Type B pancreatic cell (in vitro differentiated cells): ENCODE data around the gene SH3GL2. TPM values are rescaled to one million over a fixed set of nuclear protein-coding genes. Genes with fewer than 3 reads are reported as not detected.

ENCODE experiments used
- DNase-seq: peaks from one replicate; pipeline ENCODE4 v3.0.0; 2021; ENCODE audit warnings: mixed read lengths; ENCODE audit not compliant: unreplicated experiment; ENCODE audit errors: extremely low spot score
- H3K27ac Mint-ChIP-seq: 2 replicates; pipeline ENCODE4 v1.8.0; 2021; ENCODE audit warnings: mild to moderate bottlenecking, mixed read lengths
- H3K27me3 Mint-ChIP-seq: 2 replicates; pipeline ENCODE4 v1.8.0; 2021; ENCODE audit warnings: mixed read lengths
- H3K36me3 Mint-ChIP-seq: 2 replicates; pipeline ENCODE4 v1.8.0; 2021; ENCODE audit warnings: mixed read lengths
- H3K4me1 Mint-ChIP-seq: one replicate; pipeline ENCODE4 v1.8.0; 2021; ENCODE audit warnings: mixed read lengths; ENCODE audit not compliant: unreplicated experiment
- H3K4me3 Mint-ChIP-seq: 2 replicates; pipeline ENCODE4 v1.8.0; 2021; ENCODE audit warnings: mild to moderate bottlenecking, mixed read lengths
- H3K9me3 Mint-ChIP-seq: 2 replicates; pipeline ENCODE4 v1.8.0; 2021; ENCODE audit warnings: mixed read lengths
- total RNA-seq: library from RNA; stranded (reverse); gene quantifications from 2 replicates; pipeline ENCODE4 v1.2.1, GENCODE V29; 2021; ENCODE audit warnings: low replicate concordance
- TF ChIP-seq, protein P1 (sequence below): fragments of 200-600 bp; sonication (generic); conservative IDR thresholded peaks from 2 replicates; pipeline ENCODE4 v1.5.0; 2021; ENCODE audit warnings: antibody characterized with exemption, mild to moderate bottlenecking

SH3GL2 gene
- total RNA-seq, 1 donor from 2014 or later = 7.6 TPM

DNA sequence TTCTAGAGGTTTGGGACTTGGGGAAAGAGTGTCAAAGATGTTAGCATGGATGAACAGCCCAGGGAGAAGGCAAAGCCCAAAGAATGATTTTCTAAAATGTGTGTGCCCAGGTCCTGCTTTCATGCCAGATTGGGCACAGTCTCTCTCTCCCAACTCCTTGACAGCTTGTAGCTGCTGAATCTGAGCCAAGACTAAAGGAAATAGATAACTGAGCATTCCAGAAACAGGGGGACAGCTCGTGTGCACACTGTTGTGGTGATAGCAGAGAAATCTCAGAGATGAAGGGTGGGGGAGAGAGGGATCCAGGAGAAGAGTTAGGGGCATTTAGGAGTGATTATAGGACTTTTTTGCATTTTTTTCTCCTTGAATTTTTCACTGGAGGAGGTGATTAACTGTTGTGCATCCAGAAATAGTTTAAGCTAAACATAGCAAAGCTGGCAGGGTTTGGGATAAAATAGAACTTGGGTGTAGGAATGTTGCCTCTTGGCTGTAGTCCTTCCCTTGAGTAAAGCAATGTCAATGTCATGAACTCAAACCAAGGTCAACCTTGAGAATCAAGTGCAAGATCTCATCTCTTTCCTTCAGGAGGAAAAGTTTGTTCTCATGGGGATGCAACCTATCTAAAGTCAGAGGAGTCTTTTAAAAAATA is 245.9 kb downstream of the SH3GL2 start:
- H3K4me1 Mint-ChIP-seq = peaks cover 9% of the 10 kb centered on the region
- H3K4me3 Mint-ChIP-seq = no peak overlapping the region
- no peaks in the 10 kb centered on the region for H3K36me3 Mint-ChIP-seq
- peaks cover 3% of the 10 kb centered on the region for H3K27me3 Mint-ChIP-seq
- no peak overlapping the region for H3K27ac Mint-ChIP-seq
- H3K9me3 Mint-ChIP-seq = no peaks in the 10 kb centered on the region
- TF ChIP-seq, protein P1, sequence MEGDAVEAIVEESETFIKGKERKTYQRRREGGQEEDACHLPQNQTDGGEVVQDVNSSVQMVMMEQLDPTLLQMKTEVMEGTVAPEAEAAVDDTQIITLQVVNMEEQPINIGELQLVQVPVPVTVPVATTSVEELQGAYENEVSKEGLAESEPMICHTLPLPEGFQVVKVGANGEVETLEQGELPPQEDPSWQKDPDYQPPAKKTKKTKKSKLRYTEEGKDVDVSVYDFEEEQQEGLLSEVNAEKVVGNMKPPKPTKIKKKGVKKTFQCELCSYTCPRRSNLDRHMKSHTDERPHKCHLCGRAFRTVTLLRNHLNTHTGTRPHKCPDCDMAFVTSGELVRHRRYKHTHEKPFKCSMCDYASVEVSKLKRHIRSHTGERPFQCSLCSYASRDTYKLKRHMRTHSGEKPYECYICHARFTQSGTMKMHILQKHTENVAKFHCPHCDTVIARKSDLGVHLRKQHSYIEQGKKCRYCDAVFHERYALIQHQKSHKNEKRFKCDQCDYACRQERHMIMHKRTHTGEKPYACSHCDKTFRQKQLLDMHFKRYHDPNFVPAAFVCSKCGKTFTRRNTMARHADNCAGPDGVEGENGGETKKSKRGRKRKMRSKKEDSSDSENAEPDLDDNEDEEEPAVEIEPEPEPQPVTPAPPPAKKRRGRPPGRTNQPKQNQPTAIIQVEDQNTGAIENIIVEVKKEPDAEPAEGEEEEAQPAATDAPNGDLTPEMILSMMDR = no peak
- no peak for DNase-seq

DNA sequence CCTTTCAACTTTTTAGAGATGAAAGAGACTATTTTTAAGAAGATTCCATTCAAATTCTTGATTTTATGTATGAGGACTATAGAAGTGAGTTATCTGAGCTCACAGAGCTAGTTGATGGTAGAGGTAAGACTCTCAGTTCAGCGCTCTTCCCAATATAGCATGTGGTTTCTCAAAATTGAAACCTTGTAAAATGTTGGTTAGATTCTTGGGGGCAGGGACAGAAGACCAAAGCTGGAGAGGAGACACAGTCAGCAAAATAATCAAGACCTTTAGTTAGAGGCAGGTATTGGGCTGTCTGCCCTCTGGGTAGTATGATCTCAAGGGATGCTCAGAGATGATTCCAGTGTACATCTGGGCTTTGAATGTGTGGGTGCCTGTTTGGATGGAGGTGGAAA is 246.4 kb downstream of the SH3GL2 start:
- no peak for DNase-seq
- Mint-ChIP-seq H3K27ac (no peak overlapping the region), H3K4me1 (peaks cover 9% of the 10 kb centered on the region), H3K27me3 (peaks cover 3% of the 10 kb centered on the region), H3K4me3 (no peak overlapping the region), H3K9me3 (no peaks in the 10 kb centered on the region), H3K36me3 (no peaks in the 10 kb centered on the region)
- TF ChIP-seq, protein P1 = no peak

DNA sequence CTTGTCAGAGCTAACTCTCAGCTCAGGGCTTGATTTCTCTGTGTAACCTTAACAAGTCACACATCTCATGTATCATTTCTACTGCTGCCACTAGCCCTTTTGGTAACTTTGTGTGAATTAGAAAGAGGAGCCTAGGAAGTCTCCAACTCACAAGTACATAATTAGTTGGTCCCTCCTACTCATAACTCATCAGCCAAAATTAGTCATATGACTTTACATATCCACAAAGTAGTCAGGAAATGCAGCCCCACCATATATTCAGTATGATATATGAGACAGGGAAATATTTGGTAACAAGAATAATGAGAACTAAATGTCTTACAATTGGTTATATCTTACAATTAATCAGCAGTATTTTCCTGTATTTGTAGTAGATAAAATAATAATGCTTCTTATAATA is 250.2 kb downstream of the SH3GL2 start:
- no peaks in the 10 kb centered on the region for H3K9me3 Mint-ChIP-seq
- H3K27ac Mint-ChIP-seq = no peak overlapping the region
- DNase-seq = no peak
- H3K36me3 Mint-ChIP-seq = no peaks in the 10 kb centered on the region
- peaks cover 9% of the 10 kb centered on the region for H3K4me1 Mint-ChIP-seq
- no peak overlapping the region for H3K4me3 Mint-ChIP-seq
- peaks cover 4% of the 10 kb centered on the region for H3K27me3 Mint-ChIP-seq
- TF ChIP-seq, protein P1 = no peak

DNA sequence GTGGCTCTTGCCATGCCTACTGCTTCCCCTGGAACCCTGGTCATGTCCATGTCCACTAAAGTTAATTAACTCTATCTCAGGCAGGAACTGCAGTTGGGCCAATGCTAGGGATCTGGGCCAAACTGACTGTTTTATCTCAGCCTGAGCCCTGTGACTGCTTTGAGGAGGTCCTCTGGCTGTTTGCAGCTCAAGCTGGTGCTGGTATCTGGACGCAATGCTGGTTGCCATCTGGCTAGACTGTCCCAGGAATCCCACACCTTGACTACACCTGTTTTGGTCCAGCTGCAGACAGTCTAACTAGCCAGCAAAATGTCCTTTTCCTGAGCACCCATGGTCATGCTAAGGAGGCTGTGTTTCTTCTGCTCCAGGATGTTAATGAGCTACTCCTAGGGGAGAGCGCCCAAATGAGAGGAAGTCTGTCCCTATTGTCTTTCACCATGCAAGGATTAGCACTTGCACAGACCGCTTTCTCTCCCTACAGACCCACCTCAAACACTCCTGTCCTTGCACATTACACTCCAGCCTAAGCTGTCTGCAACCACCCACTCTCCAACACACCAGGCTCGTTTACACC is 251.0 kb downstream of the SH3GL2 start:
- H3K27ac Mint-ChIP-seq = no peak overlapping the region
- no peaks in the 10 kb centered on the region for H3K9me3 Mint-ChIP-seq
- H3K4me3 Mint-ChIP-seq = no peak overlapping the region
- TF ChIP-seq, protein P1 = no peak
- DNase-seq = no peak
- H3K36me3 Mint-ChIP-seq = no peaks in the 10 kb centered on the region
- H3K27me3 Mint-ChIP-seq = peaks cover 9% of the 10 kb centered on the region
- H3K4me1 Mint-ChIP-seq = peaks cover 2% of the 10 kb centered on the region

DNA sequence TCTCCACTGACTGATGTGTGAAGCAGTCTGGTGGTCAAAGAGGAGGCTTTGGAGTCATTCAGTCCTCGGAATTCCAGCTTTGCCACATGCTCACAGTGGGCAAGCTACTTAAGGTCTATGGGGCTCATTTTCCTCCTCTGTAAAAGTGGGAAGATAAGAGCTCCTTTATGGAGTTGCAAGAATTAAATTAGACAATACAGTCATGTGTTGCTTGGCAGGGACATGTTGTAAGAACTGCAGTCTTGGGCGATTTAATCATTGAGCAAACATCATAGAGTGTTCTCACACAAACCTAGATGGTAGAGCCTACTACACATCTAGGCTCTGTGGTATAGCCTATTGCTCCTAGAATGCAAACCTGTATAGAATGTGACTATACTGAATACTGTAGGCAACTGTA is 253.9 kb downstream of the SH3GL2 start:
- TF ChIP-seq, protein P1 = no peak
- Mint-ChIP-seq H3K4me3 (no peak overlapping the region), H3K4me1 (peaks cover 3% of the 10 kb centered on the region), H3K36me3 (peaks cover 3% of the 10 kb centered on the region), H3K9me3 (peaks cover 5% of the 10 kb centered on the region), H3K27ac (no peak overlapping the region), H3K27me3 (peaks cover 6% of the 10 kb centered on the region)
- DNase-seq = no peak
